Left ventricle myocardium superior (tissue), 1 donor: Measurements from ENCODE around the gene ANO10. TPM values are rescaled to one million over a fixed set of nuclear protein-coding genes. Genes with fewer than 3 reads are reported as not detected.
"Not testable (repeated sequence)": the region's sequence is repeated elsewhere in the genome, so short reads cannot be mapped to it uniquely, and the experiment has no call there.

Experiments
- ATAC-seq: fragments of 200-7000 bp; cut with Tn5 transposase; one replicate; pipeline ENCODE4 v1.9.1; 2020; ENCODE audit warnings: mild to moderate bottlenecking, moderate library complexity
- DNase-seq: peaks from one replicate; pipeline ENCODE4 v3.0.0-alpha.2; 2020
- intact Hi-C: fragments of 100-400 bp; cut with micrococcal nuclease; formaldehyde crosslinking; loops from one replicate; pipeline ENCODE4 v1.11.0; 2022
- total RNA-seq: library from RNA; stranded (reverse); fragmentation: NEBNext Ultra II Directional; extraction: Animal tissue kit (Norgen Biotek cat#: 25700); gene quantifications from one replicate; pipeline ENCODE4 v1.2.1, GENCODE V29; 2021
- donor health status: DM: no; HTN: yes; CAD: no; lungs with severe emphysema.

The ANO10 gene
- total RNA-seq, 1 donor from 2014 or later = 10.5 TPM

DNA sequence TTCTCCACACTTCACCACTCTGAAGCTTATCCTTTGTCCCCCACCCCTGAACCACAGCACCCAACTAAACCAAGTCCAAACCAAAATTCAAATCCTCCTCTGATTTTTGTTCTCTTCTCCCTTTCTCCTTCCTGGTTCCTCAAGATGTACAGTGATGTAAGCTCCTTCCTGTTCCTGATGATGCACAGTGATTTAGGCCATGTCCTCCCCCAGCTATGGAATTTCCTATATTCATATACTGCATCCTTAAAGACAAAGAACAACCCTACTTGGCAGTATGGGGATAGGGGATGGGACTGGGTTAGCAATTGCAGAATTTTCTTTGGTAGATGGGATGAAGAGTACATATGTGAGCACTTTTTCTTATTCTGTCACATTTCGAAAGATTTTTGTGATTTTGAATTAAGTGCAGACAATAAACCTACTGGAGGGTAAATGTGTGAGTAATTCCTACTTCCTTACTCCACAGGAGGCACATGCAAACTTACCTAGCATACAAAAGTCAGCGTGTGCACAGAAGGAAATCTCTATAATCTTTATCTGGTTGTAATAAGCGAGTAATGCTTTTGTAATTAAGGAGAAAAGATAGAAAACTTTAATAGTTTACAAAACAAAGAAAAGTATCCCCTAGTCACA, 125.0 kb downstream of the ANO10 start:
- intact Hi-C loops = no loop called here
- no peak for DNase-seq
- no peak for ATAC-seq

DNA sequence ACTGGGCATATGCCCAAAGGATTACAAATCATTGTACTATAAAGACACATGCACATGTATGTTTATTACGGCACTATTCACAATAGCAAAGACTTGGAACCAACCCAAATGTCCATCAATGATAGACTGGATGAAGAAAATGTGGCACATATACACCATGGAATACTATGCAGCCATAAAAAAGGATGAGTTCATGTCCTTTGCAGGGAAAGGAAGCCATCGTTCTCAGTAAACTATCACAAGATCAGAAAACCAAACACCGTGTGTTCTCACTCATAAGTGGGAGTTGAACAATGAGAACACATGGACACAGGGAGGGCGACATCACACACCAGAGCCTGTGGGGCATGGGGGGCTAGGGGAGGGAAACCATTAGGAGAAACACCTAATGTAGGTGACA, 128.9 kb downstream of the ANO10 start:
- not testable (repeated sequence) for ATAC-seq, DNase-seq

DNA sequence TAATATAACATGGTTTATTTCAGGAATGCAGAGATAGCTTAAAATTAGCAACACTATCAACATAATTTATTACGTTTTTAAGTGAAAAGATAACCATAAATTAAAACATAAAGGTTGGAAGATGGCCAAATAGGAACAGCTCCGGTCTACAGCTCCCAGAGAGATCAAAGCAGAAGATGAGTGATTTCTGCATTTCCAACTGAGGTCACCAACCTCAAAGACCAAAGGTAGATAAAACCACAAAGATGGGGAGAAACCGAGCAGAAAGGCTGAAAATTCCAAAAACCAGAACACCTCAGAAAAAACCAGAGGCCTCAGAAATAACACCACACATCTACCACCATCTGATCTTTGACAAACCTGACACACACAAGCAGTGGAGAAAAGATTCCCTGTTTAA, 130.0 kb downstream of the ANO10 start:
- ATAC-seq, intact Hi-C loops, DNase-seq: not testable (repeated sequence)

More for the DNA sequence above, 128.9 kb downstream of the ANO10 start:
- intact Hi-C loops = not testable (repeated sequence)

DNA sequence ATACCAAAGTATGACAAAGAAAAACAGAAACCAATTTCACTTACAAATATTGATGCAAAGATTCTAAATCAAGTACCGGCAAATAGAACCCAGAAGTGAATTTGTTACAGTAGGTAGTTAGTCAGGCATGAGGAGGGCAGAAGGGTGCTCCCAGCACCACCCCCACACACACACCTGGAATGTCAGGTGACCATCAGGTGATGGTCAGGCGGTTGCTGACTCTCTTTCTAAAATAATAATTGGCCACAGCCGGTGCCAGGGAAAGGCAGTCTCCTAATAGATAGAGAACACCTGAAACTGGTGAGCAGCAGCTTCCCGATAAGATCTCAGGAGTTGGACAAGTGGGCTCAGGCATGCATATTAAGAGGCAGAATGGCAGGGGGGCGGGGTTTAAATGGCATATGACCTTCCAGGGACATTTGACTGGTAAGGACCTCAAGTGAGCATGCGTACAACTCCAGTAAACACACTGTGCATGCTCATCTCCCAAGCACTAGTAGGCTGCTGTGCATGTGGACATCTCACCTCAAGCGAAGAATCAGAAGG, 131.1 kb downstream of the ANO10 start:
- intact Hi-C loops = no loop called here
- ATAC-seq (no peak), DNase-seq (no peak)

DNA sequence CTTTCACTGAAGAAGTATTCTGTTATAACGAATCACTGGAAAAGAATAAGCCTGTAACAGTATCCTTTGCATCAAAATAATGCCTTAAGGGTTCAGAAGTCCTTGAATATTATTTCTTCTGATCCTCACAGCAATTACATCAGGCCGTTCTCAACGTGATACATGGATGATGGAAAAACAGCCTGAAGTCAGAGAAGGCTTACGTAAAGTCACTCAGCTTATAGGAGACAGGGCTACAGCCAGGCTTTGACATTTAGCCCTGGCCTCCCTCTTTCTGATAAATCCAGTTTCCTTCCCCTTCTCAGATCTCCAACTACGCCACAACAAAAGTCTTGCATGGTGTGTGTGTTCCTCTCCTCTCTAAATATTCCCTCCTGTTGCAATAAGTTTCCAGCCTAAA, 131.9 kb downstream of the ANO10 start:
- ATAC-seq (no peak), DNase-seq (no peak)
- intact Hi-C loops = no loop called here

DNA sequence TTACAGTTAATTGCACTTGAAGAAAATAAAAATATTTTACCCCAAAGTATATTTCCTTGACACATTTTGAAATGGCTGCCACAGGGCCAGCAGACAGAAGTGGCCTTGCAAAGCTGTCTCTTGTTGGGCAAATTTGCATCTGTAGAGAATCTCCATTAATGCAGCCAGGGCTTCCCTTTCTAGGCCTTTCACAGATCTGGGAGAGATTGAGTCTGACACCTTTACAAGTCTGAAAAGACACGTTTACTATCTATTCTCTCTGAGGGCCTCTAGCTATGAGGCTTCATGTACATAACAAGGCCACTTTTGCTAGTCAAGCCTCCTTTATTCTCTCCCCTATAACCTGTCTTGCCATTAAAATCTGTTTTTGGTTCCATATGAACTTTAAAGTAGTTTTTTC, 135.9 kb downstream of the ANO10 start:
- no peak for ATAC-seq
- intact Hi-C loops = no loop called here
- no peak for DNase-seq

DNA sequence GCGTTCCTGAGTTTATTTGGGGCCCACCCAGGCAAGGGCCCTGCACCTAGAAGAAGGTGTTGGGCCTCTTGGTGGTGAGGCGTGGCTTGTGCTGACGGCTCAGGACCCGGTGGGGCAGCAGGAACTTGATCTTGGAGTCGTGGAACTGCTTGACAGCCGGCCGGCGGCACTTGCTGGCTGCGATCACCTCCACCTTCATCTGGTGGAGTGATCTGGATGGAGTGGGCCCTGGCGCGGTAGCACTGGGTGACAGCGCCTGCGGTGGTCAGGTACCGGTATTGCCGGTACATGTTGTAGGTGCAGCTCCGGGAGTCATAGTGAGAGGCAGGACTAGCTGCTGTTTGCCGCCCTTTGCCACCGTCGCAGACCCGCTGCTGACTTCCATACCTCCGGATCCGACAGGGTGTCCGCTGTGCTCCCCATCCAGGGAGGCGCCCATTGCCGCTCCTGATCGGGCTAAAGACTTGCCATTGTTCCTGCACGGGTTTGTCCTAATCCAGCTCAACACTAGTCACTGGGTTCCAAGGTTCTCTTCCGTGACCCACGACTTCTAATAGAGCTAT, 136.8 kb downstream of the ANO10 start:
- no peak for ATAC-seq
- intact Hi-C loops = no loop called here
- DNase-seq = no peak

DNA sequence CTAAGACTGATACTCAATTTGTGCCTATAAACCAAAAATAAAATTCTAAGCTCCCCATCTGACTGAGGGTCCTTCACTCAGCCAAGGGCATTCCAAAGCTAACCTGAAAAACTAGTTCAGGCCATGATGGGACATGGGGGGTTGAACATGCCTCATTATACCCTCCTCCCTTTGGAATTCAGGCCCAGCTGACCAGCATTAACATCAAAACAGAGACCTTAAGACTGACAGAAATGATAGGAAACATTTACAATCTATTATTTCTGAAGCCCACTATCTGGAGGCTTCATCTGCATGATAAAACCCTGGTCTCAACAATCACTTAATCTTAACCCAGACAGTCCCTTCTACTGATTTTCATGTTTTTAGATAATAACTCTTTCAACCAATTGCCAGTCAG, 140.4 kb downstream of the ANO10 start:
- DNase-seq = no peak
- intact Hi-C loops = no loop called here
- no peak for ATAC-seq

DNA sequence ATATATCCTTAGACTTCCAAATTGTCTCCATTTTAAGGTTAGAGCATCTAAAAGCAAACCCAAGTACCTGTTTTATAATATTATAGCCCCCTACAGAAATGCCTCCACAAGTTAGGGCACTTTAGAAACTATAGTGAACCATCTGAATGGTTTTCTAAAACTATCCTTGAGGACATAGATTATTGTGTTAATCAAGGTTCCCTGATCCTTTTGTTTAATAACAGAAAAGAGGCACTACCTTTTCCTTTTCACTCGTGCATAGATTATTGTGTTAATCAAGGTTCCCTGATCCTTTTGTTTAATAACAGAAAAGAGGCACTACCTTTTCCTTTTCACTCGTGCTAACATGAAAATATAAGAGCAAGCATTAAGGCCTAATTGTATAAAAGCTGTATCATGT, 143.0 kb downstream of the ANO10 start:
- ATAC-seq, DNase-seq, intact Hi-C loops: not testable (repeated sequence)

DNA sequence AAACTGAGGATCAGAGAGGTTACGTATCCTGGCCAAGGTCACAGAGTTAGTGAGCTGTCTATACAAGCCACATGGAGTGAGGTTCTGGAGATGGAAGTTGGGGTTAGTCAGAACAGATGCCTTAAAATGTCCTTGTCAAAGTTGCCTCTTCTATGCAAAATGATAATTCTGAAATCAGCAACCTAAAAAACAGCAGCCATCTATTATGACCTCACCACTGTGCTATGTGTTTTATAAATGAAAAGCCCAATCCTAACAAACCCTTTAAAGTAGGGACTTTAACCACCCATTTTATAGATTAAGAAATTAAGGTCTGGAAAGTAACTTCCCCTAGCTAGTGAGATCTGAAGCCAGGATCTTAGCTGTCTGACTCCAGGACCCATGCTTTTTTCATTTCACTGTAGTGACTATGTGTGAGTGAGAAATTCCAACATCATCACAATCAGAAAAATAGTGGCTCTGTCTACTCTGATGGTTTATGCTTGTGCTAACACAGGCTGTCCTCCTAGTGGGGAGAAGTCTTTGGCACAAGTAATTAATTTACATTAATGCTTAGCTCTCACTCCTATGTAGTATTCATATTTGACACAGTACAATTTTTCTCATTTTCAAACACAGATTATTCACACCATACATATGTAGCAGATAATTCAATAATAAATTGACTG, 143.6 kb downstream of the ANO10 start:
- intact Hi-C loops = no loop called here
- no peak for ATAC-seq

DNA sequence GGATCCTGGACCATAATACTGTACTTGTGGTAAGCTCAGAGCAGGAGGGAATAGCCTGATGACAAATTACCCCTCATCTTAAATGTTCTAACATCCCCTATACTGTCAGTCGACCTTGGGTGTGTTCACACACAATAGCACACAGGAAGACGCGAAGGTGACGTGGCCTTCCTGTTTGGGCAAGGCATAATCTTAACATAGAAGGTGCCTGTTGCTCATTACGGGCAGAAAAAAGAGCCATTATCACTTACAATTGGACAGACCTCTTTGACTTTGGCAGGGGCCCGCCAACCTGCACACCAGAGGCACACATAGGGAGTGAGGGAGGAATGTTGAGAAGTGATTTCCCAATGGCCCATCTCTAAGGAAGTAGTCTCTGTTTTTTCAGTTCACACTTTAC, 144.2 kb downstream of the ANO10 start:
- peak; percentile 65 for ATAC-seq
- peak; percentile 38 for DNase-seq
- intact Hi-C loops = no loop called here

More for the DNA sequence above, 143.6 kb downstream of the ANO10 start:
- no peak for DNase-seq

DNA sequence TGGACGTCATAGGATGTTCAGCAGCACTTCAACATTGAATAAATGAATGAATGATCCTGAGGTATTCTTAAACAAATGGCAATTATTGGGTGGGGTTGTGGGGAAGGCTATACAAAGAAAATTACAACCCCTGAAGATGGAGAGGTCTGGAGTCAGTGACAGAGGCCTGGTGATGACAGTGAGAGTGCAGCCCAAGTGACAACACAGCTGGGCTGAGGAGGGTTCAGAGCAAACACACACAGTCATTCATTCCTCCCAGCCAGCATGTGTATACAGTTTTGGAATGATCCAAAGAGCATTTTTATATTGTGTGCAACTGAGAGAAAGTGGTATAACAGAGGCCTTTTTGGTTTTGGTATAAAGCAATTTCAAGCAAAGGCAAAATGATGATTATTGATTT, 148.1 kb downstream of the ANO10 start:
- intact Hi-C loops = no loop called here
- no peak for DNase-seq
- no peak for ATAC-seq

DNA sequence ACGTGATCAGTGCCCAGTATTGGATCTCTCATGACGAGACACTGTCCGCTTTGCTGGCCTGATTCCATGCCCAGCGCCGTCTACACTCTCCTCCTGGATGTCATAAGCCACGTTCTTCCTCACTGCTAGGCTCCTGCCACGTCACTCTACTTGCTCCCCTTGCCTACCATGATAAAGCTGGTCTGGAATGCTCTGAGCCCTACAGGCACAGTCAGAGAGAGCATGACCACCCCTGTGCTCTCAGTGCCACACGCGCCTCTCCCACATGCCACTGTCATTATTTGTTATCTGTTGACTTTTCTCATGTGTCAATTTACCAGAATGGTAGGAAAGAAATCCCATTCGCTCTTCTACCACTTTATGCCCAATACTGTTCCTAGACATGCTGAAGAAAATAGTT, 148.6 kb downstream of the ANO10 start:
- ATAC-seq (no peak), DNase-seq (no peak)
- intact Hi-C loops = no loop called here

DNA sequence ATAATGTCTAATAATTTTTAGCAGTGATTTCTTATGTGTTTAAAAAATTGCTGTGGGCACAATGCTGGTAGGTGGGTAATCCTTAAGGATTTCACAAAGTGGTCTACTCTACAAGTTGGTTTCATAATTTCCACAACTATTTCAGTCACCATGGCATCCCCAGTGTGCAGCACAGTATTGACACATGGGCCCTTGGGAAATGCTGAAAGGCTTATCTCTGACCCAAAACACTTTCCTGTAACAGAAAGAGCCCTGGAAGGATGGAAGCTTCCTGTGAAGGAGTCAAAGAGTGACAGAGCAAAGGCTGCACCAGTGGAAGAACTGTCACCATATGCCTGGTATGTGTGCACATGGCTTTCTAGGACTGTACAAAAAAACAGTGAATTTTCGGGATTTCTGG, 153.7 kb downstream of the ANO10 start:
- peak; percentile 20 for ATAC-seq
- no peak for DNase-seq
- intact Hi-C loops = no loop called here

DNA sequence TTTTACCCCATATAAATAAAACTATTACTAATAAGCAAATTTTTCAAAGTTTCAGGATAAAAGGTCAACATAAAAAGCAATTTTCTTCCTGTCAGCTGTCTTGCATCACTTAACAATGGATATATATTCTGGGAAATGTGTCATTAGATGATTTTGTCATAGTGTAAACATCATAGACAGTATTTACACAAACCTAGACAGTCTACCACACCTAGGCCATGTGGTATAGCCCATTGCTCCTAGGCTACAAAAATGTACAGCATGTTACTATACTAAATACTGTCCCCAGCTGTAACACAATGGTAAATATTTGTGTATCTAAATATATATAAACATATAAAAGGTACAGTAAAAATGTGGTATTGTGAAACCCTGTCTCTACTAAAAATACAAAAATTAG, 156.7 kb downstream of the ANO10 start:
- DNase-seq (no peak), ATAC-seq (no peak)
- intact Hi-C loops = no loop called here

DNA sequence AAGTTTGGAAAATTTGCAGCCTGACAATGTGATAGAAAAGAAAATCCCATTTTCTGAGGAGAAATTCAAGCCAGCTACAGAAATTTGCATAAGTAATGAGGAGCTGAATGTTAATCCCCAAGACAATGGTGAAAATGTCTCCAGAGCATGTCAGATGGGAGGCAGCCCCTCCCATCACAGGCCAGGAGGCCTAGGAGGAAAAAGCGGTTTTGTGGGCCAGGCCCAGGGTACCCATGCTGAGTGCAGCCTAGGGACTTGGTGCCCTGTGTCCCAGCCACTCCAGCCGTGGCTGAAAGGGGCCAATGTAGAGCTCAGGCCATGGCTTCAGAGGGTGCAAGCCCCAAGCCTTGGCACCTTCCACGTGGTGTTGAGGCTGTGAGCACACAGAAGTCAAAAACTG, 159.2 kb downstream of the ANO10 start:
- DNase-seq, ATAC-seq, intact Hi-C loops: not testable (repeated sequence)

DNA sequence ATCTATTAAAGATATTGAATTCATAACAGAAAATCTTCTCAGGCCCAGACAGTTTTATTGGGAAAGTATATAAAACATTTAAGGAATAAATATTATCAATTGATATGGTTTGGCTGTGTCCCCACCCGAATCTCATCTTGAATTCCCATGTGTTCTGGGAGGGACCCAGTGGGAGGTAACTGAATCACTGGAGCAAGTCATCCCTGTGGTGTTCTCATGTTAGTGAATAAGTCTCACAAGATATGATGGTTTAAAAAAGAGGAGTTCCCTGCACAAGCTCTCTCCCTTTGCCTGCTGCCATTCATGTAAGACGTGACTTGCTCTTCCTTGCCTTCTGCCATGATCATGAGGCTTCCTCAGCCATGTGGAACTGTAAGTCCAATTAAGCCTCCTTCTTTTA, 160.5 kb downstream of the ANO10 start:
- intact Hi-C loops = no loop called here
- no peak for ATAC-seq
- DNase-seq = no peak

DNA sequence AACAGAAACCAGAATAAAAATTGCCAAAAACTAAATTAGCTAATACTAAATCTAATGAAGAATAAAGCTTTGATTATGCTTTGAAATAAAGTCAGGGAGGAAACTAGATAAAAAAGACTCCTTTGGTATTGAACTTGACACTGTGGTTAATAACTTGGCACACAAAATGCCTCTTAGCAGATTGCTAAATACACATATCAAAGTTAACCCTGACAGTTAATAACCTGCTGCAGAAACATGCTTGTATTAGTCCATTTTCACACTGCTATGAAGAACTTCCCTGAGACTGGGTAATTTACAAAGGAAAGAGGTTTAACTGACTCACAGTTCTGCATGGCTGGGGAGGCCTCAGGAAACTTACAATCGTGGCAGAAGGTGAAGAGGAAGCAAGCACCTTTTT, 164.8 kb downstream of the ANO10 start:
- ATAC-seq, DNase-seq, intact Hi-C loops: not testable (repeated sequence)

DNA sequence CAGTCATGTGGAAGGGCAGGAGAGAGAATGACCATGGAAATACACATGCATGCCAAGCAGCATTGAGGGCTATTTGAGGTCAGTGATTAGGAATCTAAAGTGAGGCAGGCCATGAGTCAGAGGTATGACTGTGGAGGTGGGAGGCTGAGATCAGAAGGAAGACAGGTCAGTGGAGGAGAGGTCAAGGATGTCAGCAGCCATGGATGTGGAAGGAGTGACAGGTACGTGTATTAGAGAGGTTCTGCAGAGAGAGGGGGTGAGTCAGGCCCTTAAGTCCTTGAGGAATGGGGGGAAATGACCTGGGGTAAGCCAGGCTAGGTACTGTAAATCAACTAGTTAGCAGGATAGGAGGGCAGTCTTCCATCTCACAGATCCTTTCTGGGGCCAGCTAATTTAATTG, 166.6 kb downstream of the ANO10 start:
- intact Hi-C loops = no loop called here
- no peak for DNase-seq
- ATAC-seq = peak; percentile 83

DNA sequence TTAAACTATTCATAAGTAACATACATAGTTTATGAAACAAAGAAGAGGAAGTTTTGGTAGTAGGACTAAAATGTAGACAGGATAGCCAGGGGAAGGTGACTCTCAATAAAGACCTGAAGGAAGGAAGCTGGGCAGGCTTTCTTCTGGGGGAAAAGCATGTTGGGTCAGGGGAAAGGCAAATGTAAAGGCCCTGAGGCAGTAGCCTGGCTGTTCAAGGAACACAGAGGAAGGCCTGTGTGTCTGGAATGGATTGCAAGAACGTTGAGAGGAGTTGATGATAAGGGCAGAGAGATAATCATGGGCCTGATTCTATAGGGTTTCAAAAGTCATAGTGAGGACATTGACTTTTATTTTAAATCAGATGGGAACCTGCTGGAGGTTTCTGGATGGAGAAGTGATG, 167.8 kb downstream of the ANO10 start:
- DNase-seq = no peak
- intact Hi-C loops = no loop called here
- ATAC-seq = no peak
